MV-4-11 (cell line): ENCODE data around the gene FASTKD2.

Experiments used
- DNase-seq: peaks from one replicate; lab custom pipeline; 2025; lab: John Stamatoyannopoulos, UW

The FASTKD2 gene

DNA sequence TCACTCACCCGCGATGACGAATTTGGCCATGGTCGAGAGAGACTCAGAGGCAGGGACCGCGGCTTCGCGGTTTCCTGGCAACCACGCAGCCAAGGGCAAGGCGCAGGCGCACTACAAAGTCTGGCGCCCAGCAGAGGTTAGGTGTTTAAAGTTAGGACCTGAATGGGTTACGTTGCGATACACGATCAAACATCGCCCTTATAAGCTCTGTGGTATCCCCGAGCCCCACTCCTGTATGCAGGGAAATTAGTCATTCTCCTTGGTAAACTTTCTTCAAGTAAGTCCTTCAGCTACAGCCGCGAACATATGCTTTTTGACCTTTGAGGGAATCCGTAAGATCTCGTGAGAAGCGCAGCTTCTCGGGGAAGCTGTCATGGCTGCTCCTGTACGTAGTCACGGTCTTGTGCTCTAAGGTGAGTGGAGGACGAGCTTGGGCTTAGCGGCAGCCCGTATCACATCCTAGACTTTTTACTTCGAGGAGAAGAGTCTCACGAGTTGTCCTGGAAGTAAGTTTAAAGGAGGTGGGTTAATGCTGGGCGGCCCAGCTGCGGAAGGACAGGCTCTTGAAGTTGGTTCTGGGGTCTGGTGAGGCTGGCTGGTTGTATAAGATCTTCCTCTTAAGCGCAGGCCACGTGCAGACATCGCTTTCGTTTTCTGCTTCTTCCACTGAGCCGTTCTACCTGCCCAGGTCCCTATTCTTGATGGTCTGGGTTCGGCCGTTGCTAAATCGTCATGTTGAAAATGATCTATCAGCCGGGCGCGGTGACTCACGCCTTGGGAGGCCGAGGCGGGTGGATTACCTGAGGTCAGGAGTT is at the start of gene FASTKD2, which contains the start of gene MDH1B:
Gene FASTKD2 (plus strand): TSS at position 365 of the 815 bp plus-strand sequence. CDS start 1,088 bp downstream, outside the sequence.
Gene MDH1B (minus strand): TSS at position 87 of the 815 bp plus-strand sequence. CDS start 57 bp downstream, at position 30.
- peak; percentile 94 for DNase-seq

DNA sequence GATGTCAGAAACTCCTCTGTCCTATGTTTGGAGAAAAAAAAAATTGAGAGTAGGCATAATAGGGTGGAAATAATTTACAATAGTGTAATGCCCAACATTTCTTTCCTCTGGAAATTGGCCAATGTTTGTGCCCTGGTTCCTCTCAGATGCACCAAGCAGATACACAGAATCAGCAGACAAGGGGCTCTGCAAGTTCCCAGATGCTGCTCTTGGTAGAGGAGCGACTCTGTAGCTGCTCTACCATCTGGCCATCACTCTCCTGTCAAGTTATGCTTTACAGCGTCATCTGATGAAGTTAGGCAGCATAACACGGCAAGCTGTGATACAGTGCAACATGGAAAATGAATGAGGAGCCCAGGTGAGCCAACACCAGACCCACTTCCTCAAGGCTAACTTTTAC is 48.8 kb upstream of the FASTKD2 start:
- no peak for DNase-seq

DNA sequence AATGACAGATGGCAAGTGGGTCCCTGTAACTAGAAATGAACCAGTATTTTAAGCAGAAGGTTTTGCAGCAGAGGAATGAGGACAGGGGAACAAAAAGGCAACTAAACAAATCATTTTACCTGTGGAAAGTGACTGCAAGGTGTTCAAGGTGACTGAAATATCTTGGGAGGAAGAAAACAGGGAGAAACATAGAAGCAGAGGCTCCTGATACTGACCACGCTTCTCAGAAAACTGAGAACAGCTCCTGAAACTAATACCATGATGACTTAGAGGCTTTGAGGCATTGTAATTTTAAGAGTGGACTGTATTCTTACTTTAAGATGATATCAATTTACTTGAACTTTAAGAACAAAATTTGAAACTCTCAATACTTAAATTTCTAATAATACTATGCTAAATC is 47.1 kb upstream of the FASTKD2 start, which contains the start of gene DYTN:
Gene DYTN (minus strand): TSS at position 101 of the 400 bp plus-strand sequence. CDS start 117 bp downstream, outside the sequence.
- DNase-seq: no peak

DNA sequence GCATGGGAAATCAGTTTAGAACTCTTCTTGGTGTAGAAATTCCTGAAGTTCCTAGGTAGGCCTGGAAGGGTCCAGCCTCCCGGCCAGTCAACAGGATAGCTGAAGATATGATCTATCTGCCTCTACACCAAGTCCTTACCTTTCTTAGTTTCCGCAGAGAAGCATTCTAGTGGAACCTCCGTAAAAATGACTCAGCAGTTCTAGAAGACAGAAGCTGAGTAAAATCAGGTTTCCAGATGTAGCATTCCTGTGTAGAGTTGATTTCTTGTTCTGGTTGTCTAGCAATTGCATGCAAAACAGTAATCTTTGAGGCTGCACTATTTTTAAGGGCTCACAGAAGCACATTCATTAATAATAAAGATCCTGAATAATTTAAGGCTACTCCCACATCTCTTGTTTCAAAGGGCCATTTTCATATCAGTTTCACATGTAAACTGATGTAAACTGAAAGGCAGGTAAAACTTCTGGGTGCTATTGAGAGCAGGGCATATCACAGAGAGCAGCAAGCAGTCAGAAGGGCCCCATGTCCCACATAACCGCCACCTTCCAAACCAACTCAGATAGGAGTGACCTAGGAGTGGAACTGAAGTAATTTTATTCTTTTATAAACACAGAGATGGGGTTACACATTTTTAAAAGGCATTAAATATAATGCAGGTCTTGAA is 44.0 kb upstream of the FASTKD2 start:
- no peak for DNase-seq

DNA sequence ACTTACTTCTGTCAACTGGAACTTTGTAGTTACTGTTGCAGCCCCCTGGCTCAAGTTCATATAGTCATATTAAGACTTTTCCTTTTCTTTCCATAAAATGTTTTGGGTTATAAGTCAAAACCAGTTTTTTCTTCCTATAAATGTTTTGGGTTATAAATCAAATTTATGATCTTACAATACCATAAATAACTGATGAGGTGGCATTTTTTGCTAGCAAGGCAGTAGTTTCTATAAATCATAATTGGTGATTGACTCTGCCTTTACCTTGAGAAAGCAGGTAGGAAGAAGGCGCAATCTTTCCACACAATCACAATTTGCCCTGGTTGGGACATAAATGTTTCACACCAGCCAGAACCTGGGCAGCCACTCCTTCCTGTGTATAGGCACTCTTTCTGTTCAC is 42.1 kb upstream of the FASTKD2 start:
- no peak for DNase-seq

DNA sequence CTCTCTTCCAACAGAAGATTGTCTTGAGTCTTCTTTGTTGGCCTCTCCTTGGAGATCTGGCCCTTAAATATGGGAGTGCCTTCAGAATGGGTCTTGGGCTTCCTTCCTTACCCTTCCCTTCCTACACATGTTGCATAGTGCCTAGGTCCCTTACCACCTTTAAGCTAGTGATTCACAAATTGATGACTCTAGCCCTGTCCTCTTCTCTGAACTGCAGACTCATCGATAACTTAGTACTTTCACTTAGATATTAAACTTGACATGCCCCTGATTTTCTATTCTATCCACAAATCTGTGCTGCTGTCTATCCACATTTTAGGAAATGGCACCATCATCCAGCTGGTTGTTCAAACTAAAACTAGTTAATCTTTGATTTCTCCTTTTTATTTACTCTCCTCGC is 38.1 kb upstream of the FASTKD2 start:
- no peak for DNase-seq

DNA sequence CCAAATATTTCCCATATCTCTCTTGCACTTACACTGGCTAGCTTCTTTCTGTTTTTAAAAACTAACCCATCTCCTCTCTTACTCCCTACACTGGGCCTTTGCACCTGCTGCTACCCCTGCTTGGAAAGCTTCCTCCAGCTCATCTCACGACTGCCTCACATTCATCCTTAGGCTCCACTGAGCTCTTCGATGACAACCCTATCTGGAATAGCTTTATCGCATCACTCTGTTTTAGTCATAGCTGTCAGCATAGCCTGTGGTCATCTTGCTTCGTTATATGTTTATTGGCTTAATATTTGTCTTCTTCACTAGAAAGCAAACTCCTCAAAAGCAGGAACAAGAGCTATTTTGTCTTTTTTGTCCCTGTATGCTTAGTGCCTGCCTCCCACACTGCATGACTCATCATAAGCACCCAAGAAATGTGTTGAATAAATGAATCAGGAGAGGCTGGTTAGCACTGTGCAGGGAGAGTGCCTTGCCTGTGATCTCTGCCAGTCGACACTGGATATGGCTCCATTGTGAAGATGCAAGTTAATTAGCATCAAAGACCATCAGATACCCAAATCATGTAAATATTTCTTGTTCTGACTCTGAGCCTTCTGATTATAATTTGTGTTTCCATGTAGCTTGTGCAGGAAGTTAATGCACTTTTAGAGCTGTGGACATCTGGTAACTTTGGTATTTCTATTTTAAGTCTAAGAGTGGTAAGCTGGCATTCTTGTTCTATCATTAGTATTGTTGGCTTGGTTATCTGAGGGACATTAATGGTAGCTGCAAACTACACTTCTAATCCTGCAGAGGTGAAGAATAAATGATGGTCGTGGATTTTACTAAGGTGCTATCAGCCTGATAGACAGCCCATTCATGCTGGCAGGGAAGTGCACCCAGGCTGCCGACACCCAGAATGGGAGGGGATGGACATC is 36.9 kb upstream of the FASTKD2 start:
- DNase-seq: peak; percentile 38

DNA sequence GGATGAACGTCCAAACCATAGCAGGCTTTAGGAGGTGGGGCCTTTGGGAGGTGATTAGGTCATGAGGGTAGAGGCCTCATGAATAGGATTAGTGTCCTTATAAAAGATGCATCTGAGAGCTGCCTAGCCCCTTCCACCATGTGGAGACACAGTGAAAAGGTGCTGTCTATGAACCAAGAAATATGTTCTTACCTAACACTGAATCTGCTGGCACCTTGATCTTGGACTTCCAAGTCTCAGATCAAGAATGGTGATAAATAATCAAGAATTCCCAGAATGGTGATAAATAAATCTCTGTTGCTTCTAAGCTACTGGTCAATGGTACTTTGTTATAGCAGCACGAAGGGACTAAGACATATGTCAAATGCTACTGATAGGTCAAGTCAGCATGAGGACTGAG is 32.1 kb upstream of the FASTKD2 start:
- no peak for DNase-seq

DNA sequence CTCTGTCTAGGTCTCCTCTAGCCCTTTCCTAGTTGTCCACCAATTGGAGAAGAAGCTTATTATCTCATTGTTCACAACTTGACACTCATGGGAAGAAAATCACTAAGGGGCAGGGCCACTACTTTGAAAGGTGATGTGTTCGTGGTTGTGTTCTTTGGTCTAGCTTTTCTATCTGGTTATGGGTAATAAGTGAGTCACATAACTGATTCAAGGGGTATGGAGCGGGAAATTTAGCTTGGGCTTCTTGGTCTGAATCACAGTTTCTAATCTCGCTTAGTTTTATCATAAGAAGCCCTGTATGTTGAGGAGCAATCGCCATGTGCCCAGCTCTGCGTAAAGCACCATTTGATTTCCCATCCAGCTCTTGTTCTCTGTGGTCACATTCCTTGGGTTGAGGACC is 28.5 kb upstream of the FASTKD2 start:
- no peak for DNase-seq

DNA sequence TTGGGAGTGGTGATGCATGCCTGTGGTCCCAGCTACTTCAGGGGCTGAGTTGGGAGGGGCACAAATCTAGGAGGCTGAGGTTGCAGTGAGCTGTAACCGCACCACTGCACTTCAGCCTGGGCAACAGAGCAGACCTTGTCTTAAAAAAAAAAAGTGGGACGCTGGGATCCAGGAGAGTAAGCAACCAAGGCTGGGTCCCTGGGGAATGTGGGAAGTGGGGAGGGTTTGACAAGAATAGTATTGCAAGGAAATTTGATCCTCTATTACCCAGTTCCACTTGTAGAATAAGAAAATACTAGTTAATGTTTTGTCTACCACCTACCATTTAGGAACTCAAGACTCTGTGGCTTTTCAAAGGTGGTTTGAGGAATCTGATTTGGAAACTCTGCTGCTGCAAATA is 26.1 kb upstream of the FASTKD2 start:
- DNase-seq: no peak

DNA sequence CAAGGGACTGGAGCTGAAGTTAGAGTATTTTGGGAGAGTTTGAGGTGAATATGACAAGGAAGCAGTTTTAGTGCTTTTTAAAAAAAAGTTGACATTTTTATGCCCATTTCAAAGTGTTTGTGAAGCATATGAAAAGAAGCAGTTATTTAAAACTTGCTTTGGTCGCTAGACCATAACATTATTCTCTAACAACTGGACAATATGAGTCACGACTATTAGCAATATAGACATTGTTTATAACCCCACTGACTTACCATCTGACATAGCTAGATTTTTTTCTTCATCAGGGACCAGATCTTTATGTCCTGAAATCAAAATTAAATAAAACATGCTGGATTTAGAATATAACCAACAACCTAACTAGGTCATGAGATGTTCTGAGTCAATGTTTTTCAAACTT is 24.6 kb upstream of the FASTKD2 start:
- no peak for DNase-seq

DNA sequence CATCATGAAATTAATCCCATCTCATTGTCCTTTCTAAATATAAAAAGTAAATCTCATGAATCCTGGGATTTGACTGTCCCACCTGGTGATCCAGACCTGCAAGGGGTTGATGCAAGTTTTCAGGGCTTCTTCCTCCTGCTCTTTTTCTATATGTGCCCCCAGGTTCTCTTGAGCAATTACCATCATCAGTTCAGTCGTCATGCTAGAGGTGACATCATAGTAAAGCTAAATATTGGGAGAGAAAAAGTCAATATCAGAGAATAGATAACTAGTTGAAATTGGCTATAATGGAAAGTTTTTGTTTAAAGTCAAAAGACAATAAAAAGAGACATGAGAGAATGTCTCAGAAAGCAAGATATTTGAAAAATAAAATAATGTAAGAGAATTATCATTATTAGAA is 8.6 kb upstream of the FASTKD2 start:
- no peak for DNase-seq

DNA sequence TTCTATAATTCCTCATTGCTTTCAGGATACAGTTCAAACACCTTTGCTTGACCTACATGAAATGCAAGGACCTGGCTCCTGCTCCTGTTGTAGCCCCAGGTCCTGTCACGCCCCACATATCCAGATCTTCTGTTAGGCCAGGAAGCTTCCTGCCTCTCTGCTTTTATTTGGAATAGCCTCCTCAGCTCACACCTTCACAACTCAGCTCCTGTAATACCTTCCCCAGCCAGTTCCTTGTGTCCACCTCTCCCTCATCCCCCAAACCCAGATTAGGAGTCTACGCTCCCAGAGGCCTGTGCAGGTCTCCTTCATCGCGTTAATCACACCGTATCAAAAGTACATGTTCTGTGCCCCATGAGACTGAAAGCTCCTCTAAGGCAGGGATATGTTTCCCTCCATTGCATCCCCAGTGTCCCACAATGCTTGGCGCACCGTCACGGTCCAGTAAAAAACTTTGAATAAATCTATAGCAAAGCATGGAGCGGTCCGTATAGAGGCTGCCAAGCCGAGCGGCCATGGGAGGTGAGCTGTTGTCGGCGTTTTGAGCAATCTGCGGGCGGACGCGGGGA is 649 bp upstream of the FASTKD2 start:
- DNase-seq: no peak

DNA sequence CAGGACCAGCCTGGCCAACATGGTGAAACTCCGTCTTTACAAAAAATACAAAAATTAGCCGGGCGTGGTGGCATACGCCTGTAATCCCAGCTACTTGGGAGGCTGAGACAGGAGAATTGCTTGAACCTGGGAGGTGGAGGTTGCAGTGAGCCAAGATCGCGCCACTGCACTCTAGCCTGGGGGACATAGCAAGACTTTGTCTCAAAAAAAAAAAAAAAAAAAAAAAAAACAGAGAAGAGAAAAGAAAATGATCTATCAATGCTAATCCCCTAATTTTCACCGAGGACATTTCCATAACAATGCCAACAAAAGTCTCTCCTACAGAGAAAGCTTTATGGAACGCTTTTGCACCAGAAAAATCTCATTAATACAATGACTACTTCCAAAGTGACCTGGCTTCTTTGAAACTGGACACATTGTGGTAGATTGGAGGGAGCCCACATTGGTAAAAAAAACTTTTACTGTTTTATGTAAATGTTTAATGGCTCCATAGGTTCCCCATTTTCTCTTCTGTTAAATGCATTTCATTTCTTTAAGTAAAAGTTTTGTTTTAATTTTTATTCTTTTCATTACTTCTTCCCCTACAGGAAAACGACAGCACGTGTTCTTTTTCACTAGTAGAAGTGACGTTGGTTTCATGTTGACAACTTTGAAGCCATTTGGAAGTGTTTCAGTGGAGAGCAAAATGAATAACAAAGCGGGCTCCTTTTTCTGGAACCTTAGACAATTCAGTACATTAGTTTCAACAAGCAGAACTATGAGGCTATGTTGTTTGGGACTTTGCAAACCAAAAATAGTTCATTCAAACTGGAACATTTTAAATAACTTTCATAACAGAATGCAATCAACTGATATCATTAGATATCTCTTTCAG is 888 bp downstream of the FASTKD2 start:
- no peak for DNase-seq

DNA sequence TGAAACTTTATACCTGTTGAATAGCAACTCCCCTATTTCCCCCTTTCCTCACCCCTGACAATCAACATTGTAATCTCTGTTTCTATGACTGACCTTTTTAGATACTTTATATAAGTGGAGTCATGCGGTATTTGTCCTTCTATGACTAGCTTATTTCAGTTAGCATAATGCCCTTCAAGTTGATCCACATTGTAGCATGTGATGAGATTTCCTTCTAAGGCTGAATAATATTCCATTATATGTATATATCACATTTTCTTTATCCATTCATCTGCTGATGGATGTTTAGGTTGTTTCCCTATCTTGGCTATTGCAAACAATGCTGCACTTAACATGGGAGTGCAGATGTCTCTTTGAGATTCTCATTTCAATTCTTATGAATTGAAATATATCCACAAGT is 9.5 kb downstream of the FASTKD2 start:
- no peak for DNase-seq

DNA sequence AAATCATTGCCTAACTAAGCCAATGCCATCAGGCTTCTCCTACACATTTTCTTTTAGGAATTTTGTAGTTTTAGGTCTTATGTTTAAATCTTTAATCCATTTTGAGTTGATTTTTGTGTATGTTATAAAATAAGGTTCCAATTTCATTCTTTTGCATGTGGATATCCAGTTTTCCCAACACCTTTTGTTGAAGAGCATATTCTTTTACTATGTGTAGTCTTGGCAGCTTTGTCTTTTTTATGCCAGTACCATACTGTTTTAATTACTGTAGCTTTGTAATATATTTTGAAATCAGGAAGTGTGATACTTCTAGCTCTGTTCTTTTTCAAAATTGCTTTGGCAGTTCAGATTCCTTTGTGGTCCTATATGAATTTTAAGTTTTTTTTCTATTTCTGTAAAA is 11.0 kb downstream of the FASTKD2 start:
- no peak for DNase-seq

DNA sequence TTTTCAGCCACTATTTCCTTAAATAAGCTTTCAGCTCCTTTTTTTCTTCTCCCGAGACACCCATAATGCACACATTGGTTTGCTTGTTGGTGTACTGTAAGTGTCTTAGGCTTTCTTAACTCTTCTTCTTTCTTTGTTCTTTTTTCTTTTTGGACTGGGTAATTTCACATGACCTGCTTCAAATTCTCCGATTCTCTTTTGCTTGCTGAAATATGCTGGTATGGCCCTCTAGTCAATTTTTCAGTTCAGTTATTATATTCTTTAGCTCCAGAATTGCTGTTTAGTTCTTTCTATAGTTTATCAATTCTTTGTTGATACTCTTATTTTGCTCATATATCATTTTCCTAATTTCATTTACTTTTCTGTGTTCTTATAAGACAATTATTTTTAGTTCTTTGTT is 15.3 kb downstream of the FASTKD2 start:
- DNase-seq: no peak

DNA sequence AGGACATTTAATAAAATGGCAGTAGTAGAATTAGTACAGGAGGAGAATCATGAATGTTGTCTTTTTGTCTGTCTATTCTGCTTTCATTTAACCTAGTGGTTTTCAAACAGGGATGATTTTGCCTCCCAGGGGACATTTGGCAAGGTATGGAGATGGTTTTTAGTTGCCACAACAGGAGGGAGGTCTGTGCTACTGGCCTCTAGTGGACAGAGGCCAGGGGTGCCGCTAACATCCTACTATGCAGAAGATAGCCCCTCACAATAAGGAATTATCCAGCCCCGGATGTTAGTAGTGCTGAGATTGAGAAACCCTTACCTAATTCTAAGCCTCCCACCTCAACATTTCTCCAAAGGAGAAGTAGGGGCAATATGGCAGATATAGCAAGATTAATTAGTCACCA is 18.3 kb downstream of the FASTKD2 start:
- DNase-seq: no peak

DNA sequence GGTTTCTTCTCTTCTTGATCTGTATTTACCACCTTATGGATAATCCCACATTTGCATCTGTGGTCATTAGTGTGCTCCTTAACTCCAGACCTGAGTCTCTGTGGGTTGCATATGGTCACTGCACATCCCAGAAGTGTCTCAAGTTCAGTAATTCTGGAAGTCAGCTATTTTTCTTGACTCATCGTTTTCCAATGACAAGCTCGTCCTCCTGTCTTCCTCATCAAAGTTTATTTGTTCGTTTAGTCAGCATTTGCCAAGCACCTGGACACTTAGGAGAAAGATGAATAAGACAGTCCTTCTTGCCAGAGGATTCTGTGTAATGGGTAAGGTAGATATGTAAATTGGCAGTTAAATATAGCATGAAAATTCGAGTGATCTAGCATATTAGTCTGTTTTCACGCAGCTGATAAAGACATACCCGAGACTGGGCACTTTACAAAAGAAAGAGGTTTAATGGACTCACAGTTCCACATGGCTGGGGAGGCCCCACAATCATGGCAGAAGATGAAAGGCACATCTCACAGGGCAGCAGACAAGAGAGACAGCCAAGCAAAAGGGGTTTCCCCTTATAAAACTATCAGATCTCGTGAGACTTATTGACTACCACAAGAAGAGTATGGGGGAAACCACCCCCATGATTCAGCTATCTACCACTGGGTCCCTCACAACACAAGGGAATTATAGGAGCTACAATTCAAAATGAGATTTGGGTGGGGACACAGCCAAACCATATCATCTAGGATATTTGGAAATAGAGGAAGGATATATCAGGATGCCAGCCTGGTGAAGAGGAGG is 19.4 kb downstream of the FASTKD2 start:
- no peak for DNase-seq

DNA sequence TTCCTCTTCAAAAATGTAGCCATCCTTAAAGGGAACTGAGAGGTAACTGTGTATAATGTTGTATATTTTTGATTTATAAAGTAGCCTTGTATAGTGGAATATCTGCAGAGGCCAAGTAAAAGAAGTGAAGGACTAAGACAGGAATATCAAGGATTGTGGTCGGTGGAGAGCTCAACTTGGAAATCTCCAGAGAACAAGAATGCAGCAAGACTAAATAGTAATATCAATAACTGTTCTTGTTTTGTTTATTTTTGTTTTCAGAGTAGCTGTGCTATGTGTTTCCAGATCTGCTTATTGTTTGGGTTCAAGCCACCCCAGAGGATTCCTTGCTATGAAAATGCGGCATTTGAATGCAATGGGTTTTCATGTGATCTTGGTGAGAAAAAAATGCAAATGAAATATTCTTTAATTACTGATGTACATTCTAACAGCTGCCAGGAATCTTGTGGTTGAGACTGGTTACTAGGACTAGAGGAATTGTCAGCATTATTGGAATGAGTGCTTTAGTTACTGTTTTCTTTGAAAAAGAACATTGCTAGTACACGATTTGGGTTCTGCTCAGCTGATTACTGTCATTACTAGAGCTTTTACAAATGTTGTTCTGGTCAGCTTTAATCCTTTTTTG is 25.0 kb downstream of the FASTKD2 start:
- no peak for DNase-seq
